KBM-7 (cell line): ENCODE data around the gene IL22RA1.

ENCODE experiments used
- DNase-seq: peaks from one replicate; pipeline ENCODE4 v3.0.0-alpha.2; 2015
- in situ Hi-C: fragments of 300-500 bp; cut with MboI; formaldehyde crosslinking; loops from 2 replicates; pipeline ENCODE4 v1.14.3; 2020; ENCODE audit warnings: low sequenced_read_pairs, low pct_unique_long_range_greater_than_20kb, mixed read lengths

Gene IL22RA1

GRCh38 chr1:24089743-24090555 is 53.0 kb downstream of the IL22RA1 start:
- DNase-seq = no peak
- in situ Hi-C loops = no loop called here

- in situ Hi-C loops = no loop called here
- DNase-seq = no peak
These were observed 53.8 kb downstream of the IL22RA1 start for GRCh38 chr1:24089027-24089742.

- in situ Hi-C loops = no loop called here
- no peak for DNase-seq
These were observed 56.5 kb downstream of the IL22RA1 start for GRCh38 chr1:24086466-24086865.

- in situ Hi-C loops = no loop called here
- DNase-seq = no peak
These were observed 57.4 kb downstream of the IL22RA1 start for GRCh38 chr1:24085546-24085945.

- in situ Hi-C loops = no loop called here
- no peak for DNase-seq
These were observed 57.9 kb downstream of the IL22RA1 start for GRCh38 chr1:24085007-24085406.

GRCh38 chr1:24084050-24084449 is 58.9 kb downstream of the IL22RA1 start:
- in situ Hi-C loops = no loop called here
- no peak for DNase-seq

- in situ Hi-C loops = no loop called here
- DNase-seq = no peak
These were observed 60.6 kb downstream of the IL22RA1 start for GRCh38 chr1:24082372-24082771.

GRCh38 chr1:24081190-24081589 is 61.8 kb downstream of the IL22RA1 start:
- in situ Hi-C loops = no loop called here

GRCh38 chr1:24080131-24080530 is 62.8 kb downstream of the IL22RA1 start:
- in situ Hi-C loops = no loop called here
- DNase-seq = no peak

More at GRCh38 chr1:24081190-24081589, 61.8 kb downstream of the IL22RA1 start:
- DNase-seq = no peak

- DNase-seq = no peak
- in situ Hi-C loops = no loop called here
These were observed 65.5 kb downstream of the IL22RA1 start for GRCh38 chr1:24077278-24077978.

GRCh38 chr1:24075946-24076345 is 67.0 kb downstream of the IL22RA1 start:
- no peak for DNase-seq
- in situ Hi-C loops = no loop called here

GRCh38 chr1:24075590-24075854 is 67.4 kb downstream of the IL22RA1 start:
- in situ Hi-C loops = no loop called here

GRCh38 chr1:24074817-24075589 is 67.9 kb downstream of the IL22RA1 start:
- in situ Hi-C loops = no loop called here
- DNase-seq = no peak

More at GRCh38 chr1:24075590-24075854, 67.4 kb downstream of the IL22RA1 start:
- no peak for DNase-seq

- no peak for DNase-seq
- in situ Hi-C loops = no loop called here
These were observed 68.7 kb downstream of the IL22RA1 start for GRCh38 chr1:24074196-24074595.

- DNase-seq = no peak
- in situ Hi-C loops = no loop called here
These were observed 71.0 kb downstream of the IL22RA1 start for GRCh38 chr1:24071941-24072340.

- in situ Hi-C loops = no loop called here
- DNase-seq = peak; percentile 82
These were observed 72.0 kb downstream of the IL22RA1 start for GRCh38 chr1:24070821-24071393.

GRCh38 chr1:24069817-24070216 is 73.1 kb downstream of the IL22RA1 start:
- in situ Hi-C loops = no loop called here
- DNase-seq = no peak
